HL-60 (cell line): ENCODE results near the gene STRIP1.

Experiments
- DNase-seq, 2 experiments: peaks; one replicate each; pipeline ENCODE4 v3.0.0-alpha.2; 2010 to 2020; ENCODE audit warnings: low read depth in 1 of 2, low spot score in 1 of 2
- H3K27ac ChIP-seq: fragments of 250-450 bp; sonication (Bioruptor Pico); replicated peaks from 2 replicates; pipeline ENCODE4 v1.5.1; 2020; ENCODE audit warnings: mild to moderate bottlenecking, moderate library complexity
- H3K27me3 ChIP-seq: fragments of 250-450 bp; sonication (Bioruptor Pico); 2 replicates; pipeline ENCODE4 v1.5.1; 2021; ENCODE audit warnings: mild to moderate bottlenecking, moderate library complexity; ENCODE audit not compliant: insufficient read depth, poor library complexity, severe bottlenecking
- H3K4me3 ChIP-seq: replicated peaks from 2 replicates; pipeline ENCODE4 v1.5.1; 2011; ENCODE audit warnings: mild to moderate bottlenecking, control low read depth, low read length; ENCODE audit not compliant: insufficient read depth
- CTCF ChIP-seq: IDR thresholded peaks from one replicate; pipeline ENCODE4 v1.5.1; 2011; ENCODE audit warnings: low read length, control low read depth, inconsistent platforms; ENCODE audit not compliant: insufficient read depth
- GABPA ChIP-seq: IDR thresholded peaks from 2 replicates; pipeline ENCODE4 v1.6.1; 2012; ENCODE audit warnings: low read depth
- POLR2AphosphoS5 ChIP-seq: IDR thresholded peaks from 2 replicates; pipeline ENCODE4 v1.6.1; 2012; ENCODE audit warnings: low read depth
- REST ChIP-seq: IDR thresholded peaks from 2 replicates; pipeline ENCODE4 v1.6.1; 2012; ENCODE audit warnings: low read depth; ENCODE audit not compliant: insufficient replicate concordance
- SPI1 ChIP-seq: IDR thresholded peaks from 2 replicates; pipeline ENCODE4 v1.6.1; 2012; ENCODE audit warnings: low read depth, mild to moderate bottlenecking, borderline replicate concordance

Gene STRIP1

DNA sequence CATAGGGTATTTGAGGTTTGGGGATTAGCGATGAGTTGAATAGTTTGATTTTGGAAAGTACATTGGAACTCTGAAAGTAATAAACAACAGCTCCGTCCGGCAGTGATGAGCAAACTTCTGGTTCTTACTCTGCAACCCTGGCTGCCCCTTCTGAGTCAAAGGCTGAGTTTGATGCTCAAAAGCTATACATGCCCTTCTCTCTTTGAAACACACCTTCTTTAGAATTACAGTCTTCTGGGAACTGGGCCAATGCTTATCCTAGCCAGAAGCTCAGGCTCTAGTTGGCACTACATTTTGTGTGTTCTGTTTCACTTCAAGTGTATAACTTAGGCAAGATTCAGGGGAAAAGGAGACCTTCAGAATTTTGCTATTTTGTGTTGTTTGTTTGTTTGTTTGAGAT is 40.5 kb upstream of the STRIP1 start:
- TF ChIP-seq POLR2AphosphoS5 (no peak), REST (no peak), CTCF (no peak), GABPA (no peak), SPI1 (no peak)
- DNase-seq, result no peak
- H3K4me3 ChIP-seq, result no peak overlapping the region
- H3K27me3 ChIP-seq, result no peaks in the 10 kb centered on the region
- no peak overlapping the region for H3K27ac ChIP-seq

DNA sequence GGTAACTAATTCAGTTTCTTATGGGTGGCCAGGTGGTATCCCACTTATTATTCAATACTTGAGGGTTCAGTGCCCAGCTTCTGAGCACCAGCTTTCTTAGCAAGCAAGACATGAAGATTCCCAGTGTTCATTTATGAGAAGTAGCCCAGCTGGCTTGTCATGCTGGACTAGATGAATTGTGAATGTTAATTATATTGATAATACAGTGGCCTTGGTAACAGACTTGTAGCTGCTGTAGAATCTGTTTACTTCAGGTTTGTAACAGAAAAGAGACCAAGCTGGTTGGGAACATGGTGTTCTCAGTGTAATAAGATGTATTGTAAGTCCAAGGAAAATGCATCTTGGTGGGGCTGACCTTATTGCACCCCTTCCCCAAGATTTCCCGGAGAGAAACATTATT is 39.8 kb upstream of the STRIP1 start:
- Histone ChIP-seq H3K27ac (no peak overlapping the region), H3K27me3 (no peaks in the 10 kb centered on the region), H3K4me3 (no peak overlapping the region)
- no peak for DNase-seq
- TF ChIP-seq SPI1, result no peak
- TF ChIP-seq CTCF, result no peak
- TF ChIP-seq POLR2AphosphoS5, result no peak
- no peak for TF ChIP-seq REST
- no peak for TF ChIP-seq GABPA

- TF ChIP-seq REST (no peak), POLR2AphosphoS5 (no peak)
- no peaks in the 10 kb centered on the region for H3K27me3 ChIP-seq
- no peak overlapping the region for H3K4me3 ChIP-seq
- H3K27ac ChIP-seq, result no peak overlapping the region
- DNase-seq, result no peak
These were observed 38.9 kb upstream of the STRIP1 start for GRCh38 chr1:109995536-109995935.

DNA sequence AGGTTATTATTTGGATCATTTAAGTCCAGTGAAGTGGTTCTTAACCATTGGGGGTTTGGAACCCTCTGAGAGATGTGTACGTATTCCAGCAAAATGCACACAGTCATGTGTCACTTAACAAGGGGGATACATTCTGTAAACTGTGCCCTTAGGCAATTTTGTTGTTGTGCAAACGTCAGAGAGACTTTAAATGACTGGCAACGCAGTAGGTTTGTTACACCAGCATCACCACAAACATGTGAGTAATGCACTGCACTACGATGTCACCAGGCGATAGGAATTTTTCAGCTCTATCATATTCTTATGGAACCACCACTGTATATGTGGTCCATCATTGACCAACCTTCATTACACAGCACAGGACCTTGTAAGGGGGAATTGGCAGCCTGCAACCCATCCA is 37.9 kb upstream of the STRIP1 start:
- no peak for DNase-seq
- no peak overlapping the region for H3K4me3 ChIP-seq
- no peaks in the 10 kb centered on the region for H3K27me3 ChIP-seq
- H3K27ac ChIP-seq, result no peak overlapping the region
- TF ChIP-seq REST, result no peak
- TF ChIP-seq GABPA, result no peak
- no peak for TF ChIP-seq CTCF
- TF ChIP-seq SPI1, result no peak
- no peak for TF ChIP-seq POLR2AphosphoS5
